ENCODE data around the gene ARL10. TPM values are rescaled to one million over a fixed set of nuclear protein-coding genes. Genes with fewer than 3 reads are reported as not detected.

The ARL10 gene
- polyA plus RNA-seq, 1 of the 3 experiments (the other 2 are of a cell fraction), result 4.6 TPM

GRCh38 chr5:176368726-176369125 is 3.4 kb downstream of the ARL10 start:
- Histone ChIP-seq H3K9me2 (no peaks in the 10 kb centered on the region), H3K4me1 (ENCODE audit: control insufficient read depth in 1 of 2, insufficient read depth in 2 of 2, low read depth in 1 of 2, low read length in 1 of 2) (peaks cover 0 to 11% of the 10 kb centered on the region in 2 experiments; a peak in 1 of 4 replicates), H3K4me3 (ENCODE audit: low read depth in 2 of 2, low read length in 1 of 2) (no peak overlapping the region), H3K27ac (ENCODE audit: low read depth in 2 of 2, low read length in 1 of 2) (no peak overlapping the region), H3F3A (replicated peaks; ENCODE audit: insufficient read depth) (peaks cover 1% of the 10 kb centered on the region), H3K36me3 (replicated peaks in 1 of 2; ENCODE audit: control insufficient read depth in 1 of 2, insufficient read depth in 2 of 2, low read length in 1 of 2) (peaks cover 4 to 25% of the 10 kb centered on the region in 2 experiments), H3K79me2 (ENCODE audit: insufficient read depth) (no peaks in the 10 kb centered on the region), H3K9ac (no peak overlapping the region), H3K27me3 (ENCODE audit: insufficient read depth) (no peaks in the 10 kb centered on the region), H3K4me2 (no peak overlapping the region), H4K20me1 (ENCODE audit: insufficient read depth) (no peaks in the 10 kb centered on the region), H2AFZ (ENCODE audit: low read depth) (no peak overlapping the region), H3K9me3 (no peaks in the 10 kb centered on the region)
- no peak for TF ChIP-seq FOXJ3 (CRISPR knock-in tag; IDR thresholded peaks at IDR 0.05)
- TF ChIP-seq GATA2 (CRISPR knock-in tag; IDR thresholded peaks at IDR 0.05), result no peak
- TF ChIP-seq ELF1 (IDR thresholded peaks at IDR 0.05), result no peak
- no peak for TF ChIP-seq EP300 (IDR thresholded peaks at IDR 0.05; ENCODE audit: borderline replicate concordance in 1 of 2, low read depth in 1 of 2, low read length in 1 of 2)
- no peak for TF ChIP-seq MEF2A (IDR thresholded peaks at IDR 0.05; ENCODE audit: borderline replicate concordance, low read depth)
- no peak for TF ChIP-seq MAX (IDR thresholded peaks at IDR 0.05; ENCODE audit: low read depth)
- TF ChIP-seq MXI1 (IDR thresholded peaks at IDR 0.05; ENCODE audit: low read depth, low read length), result no peak
- TF ChIP-seq ZBTB33 (IDR thresholded peaks at IDR 0.05; ENCODE audit: borderline replicate concordance, low read depth), result no peak
- no peak for TF ChIP-seq CHD2 (IDR thresholded peaks at IDR 0.05; ENCODE audit: low read length, partially characterized antibody)
- no peak for TF ChIP-seq RCOR1 (IDR thresholded peaks at IDR 0.05; ENCODE audit: low read length)
- TF ChIP-seq IRF3 (IDR thresholded peaks at IDR 0.05; ENCODE audit: low read depth, low read length), result no peak
- no peak for TF ChIP-seq NFIC (IDR thresholded peaks at IDR 0.05; ENCODE audit: borderline replicate concordance)
- TF ChIP-seq REST (IDR thresholded peaks at IDR 0.05; ENCODE audit: low read depth, low read length), result no peak
- no peak for DNase-seq
- ChIA-PET CTCF (interaction anchor here (0.9 kb wide), 1 partner anchor 639 kb away, joined by 3 read pairs; no protein-coding TSS in a partner anchor), POLR2A (no interaction called here)
- WGBS (ENCODE audit: low lambda C conversion rate), result 90% methylated on average over 11 of the region's 13 CpGs

Measured in SK-N-SH (cell line).